Choroid plexus epithelial cell (primary cell): Measurements from ENCODE around the gene IGFBP6.

Source experiments
- DNase-seq: peaks from one replicate; pipeline ENCODE4 v3.0.0-alpha.2; 2010; ENCODE audit warnings: low read depth
- H3K4me3 ChIP-seq: 2 replicates; pipeline ENCODE4 v1.5.1; 2011; ENCODE audit warnings: low read depth, mild to moderate bottlenecking, control low read depth, low read length, moderate library complexity
- TF ChIP-seq, protein P1 (sequence below): conservative IDR thresholded peaks from 2 replicates; pipeline ENCODE4 v1.5.1; 2011; ENCODE audit warnings: low read depth, mild to moderate bottlenecking, control low read depth, inconsistent platforms, low read length, moderate library complexity

Gene IGFBP6

DNA sequence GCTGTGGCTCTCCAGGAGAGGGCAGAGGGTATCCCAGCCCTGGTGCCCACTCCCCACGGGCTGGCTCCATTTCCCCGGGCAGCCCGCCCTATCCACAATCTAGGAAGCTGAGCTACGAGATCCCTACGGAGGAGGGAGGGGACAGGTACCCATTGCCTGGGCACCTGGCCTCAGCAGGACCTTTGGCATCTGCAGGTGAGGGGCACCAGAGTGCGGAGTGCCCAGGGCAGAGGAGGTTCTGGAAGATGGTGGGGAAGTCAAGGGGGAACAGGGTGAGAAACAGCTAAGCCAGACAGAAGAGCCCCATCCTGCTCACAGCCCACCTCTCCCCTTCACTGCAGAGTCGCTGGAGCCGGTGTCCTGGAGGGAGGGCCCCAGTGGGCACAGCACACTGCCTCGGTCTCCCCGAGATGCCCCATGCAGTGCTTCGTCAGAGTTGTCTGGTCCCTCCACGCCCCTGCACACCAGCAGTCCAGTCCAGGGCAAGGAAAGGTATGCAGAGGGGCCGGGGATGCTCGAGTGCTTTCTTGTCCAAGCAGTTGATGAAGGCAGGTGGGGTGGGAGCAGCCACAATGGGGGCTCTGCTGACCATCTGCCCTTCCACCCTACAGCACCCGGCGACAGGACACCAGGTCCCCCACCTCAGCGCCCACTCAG lies 37.3 kb upstream of the IGFBP6 start:
- no peak overlapping the region for H3K4me3 ChIP-seq
- no peak for DNase-seq
- TF ChIP-seq, protein P1, sequence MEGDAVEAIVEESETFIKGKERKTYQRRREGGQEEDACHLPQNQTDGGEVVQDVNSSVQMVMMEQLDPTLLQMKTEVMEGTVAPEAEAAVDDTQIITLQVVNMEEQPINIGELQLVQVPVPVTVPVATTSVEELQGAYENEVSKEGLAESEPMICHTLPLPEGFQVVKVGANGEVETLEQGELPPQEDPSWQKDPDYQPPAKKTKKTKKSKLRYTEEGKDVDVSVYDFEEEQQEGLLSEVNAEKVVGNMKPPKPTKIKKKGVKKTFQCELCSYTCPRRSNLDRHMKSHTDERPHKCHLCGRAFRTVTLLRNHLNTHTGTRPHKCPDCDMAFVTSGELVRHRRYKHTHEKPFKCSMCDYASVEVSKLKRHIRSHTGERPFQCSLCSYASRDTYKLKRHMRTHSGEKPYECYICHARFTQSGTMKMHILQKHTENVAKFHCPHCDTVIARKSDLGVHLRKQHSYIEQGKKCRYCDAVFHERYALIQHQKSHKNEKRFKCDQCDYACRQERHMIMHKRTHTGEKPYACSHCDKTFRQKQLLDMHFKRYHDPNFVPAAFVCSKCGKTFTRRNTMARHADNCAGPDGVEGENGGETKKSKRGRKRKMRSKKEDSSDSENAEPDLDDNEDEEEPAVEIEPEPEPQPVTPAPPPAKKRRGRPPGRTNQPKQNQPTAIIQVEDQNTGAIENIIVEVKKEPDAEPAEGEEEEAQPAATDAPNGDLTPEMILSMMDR, result no peak

DNA sequence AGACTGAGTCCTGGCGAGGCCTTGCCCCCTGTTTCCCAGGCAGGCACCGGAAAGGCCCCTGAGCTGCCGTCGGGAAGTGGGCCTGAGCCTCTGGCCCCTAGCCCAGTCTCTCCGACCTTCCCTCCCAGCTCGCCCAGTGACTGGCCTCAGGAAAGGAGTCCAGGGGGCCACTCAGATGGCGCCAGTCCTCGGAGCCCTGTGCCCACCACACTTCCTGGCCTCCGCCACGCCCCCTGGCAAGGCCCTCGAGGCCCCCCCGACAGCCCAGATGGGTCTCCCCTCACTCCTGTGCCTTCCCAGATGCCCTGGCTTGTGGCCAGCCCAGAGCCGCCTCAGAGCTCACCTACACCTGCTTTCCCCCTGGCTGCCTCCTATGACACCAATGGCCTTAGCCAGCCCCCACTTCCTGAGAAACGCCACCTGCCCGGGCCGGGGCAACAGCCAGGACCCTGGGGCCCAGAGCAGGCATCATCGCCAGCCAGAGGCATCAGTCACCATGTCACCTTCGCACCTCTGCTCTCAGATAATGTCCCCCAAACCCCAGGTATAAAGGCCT lies 36.7 kb upstream of the IGFBP6 start:
- no peak for DNase-seq
- TF ChIP-seq, protein P1, result no peak
- H3K4me3 ChIP-seq, result no peak overlapping the region

DNA sequence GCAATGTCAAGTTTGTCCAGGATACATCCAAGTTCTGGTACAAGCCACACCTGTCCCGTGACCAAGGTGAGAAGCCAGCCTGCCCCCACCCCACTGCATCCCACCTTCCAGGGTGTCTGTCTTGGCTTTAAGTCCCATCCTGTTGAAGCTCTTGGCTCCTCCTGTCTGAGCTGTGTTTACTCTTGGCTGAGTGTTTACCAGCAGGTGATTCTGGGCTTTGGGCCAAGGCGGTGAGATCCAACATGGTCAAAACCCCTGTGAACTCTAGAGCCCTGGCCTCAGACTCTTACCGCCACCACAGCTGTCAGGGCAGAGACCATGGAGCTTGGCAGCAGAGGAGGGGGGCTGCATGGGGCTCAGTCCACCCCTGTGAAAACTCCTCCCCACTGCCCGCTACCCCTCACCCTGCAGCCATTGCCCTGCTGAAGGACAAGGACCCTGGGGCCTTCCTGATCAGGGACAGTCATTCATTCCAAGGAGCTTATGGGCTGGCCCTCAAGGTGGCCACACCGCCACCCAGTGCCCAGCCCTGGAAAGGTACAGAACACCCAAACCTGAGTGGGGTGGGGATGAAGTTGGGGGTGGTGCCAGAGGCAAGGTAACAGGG lies 36.0 kb upstream of the IGFBP6 start:
- TF ChIP-seq, protein P1, result peak; percentile 38
- peak; percentile 48 for DNase-seq
- H3K4me3 ChIP-seq, result no peak overlapping the region

DNA sequence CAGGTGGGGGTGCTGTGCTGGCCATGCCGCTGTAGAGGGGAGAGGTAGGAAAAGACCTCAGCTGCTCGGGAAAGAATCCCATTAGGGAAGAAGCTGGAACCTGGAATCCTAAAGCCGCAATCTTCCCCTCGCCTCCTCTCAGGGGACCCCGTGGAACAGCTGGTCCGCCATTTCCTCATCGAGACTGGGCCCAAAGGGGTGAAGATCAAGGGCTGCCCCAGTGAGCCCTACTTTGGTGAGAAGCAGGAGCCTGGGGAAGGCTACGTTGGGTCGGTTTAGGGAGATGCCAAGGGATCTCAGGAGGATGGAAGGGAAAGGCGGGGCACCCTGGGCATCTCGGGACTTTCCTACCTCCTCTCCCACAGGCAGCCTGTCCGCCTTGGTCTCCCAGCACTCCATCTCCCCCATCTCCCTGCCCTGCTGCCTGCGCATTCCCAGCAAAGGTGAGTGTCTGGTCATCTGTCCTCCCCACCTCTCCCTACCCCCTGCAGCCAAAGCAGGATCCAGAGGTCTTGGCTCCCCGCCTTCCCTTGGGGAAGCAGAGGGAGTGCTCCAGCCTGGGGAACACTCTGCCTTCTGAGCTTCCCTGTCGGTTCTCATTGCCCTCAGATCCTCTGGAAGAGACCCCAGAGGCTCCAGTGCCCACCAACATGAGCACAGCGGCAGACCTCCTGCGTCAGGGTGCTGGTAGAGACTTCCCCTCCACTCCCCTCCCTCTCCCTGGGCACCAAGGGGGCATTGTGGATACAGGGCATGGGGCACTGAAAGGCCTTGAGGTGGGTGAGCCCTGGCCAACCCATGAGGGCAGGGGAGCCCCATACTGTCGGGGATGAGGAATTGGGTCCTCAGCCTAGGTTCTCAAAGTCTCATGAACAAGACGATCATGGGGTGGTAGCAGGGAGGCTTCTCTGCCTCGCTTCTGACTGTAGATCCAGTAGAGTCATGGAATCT lies 35.2 kb upstream of the IGFBP6 start:
- DNase-seq, result no peak
- no peak overlapping the region for H3K4me3 ChIP-seq
- TF ChIP-seq, protein P1, result no peak

DNA sequence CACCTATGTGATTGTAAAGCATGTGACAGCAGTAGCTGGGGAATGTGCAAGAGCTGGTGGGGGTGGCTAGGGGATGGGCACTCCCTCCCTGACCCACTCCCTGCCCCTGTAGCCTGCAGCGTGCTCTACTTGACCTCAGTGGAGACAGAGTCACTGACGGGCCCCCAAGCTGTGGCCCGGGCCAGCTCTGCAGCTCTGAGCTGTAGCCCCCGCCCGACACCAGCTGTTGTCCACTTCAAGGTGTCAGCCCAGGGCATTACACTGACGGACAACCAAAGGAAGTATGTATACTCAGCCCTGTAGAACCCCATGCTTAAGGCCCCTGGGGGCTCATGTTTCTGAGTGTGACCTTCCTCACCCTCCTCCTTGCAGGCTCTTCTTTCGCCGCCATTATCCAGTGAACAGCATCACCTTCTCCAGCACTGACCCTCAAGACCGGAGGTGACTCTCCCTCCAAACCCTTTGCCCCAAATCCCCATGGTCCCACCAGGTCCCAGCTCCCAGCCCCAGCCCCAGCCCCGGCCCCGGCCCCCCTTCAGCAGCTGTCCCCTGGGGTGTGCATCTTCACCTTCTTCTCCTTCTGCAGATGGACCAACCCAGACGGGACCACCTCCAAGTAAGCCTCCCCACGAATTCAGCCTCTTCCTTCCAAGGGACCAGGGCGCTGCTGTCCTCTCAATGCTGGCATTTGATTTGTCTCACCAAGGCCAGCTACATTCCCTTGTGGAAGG lies 34.3 kb upstream of the IGFBP6 start:
- TF ChIP-seq, protein P1, result peak; percentile 23
- DNase-seq, result no peak
- H3K4me3 ChIP-seq, result no peak overlapping the region
